HG03139 (cell line): Measurements from ENCODE around the gene GARRE1.
A peak's percentile ranks its signal among the peaks of the same experiment; 100 is the strongest.
"Not testable (repeated sequence)": the region's sequence is repeated elsewhere in the genome, so short reads cannot be mapped to it uniquely, and the experiment has no call there.

Source experiments
- ATAC-seq: cut with Tn5 transposase; IDR thresholded peaks from one replicate; pipeline ENCODE4 v1.9.1; 2021; ENCODE audit not compliant: unreplicated experiment

GARRE1 gene

DNA sequence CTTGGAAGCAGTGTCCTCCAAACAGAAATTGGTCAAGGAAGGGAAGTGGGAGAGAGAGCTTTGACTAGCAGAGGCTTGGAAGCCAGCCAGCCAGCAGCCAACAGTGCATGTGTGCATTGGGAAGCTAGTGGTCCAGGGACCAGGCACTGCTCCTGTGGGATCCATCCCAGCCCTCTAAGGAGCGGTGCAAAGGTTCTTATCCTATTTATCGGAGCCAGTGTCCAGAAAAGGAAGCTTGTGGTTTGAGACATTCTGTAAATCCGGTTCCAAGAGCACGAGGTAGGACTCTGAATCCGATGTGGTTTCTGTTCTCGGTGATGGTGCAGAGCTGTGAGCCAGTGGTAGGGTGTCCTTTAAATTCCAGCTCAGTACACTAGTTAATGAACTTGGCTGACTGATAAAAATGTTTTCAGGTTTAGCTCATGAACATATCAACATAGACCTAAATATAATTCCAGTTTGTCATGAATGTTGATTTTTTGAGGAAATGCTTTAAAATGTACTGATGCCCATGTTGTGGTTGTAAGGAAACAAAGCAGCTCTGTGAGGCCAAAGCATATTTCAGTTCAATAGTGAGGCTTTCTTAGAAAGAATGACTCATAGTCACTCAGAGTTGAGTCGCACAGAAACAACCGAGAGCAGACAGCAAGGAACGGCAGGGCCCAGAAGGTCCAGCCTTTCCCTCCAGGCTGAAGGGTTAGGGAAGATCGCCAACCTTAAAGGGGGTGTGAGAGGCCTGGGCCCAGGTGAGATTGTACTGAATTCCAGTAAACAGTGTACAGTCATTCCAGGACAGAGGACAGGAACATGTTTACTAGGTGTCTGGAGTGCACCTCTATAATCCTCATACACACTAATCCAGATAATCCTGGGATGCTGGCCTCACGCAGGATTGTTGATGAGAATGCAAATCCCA lies 21.5 kb upstream of the GARRE1 start:
- no peak for ATAC-seq

- ATAC-seq, result no peak
These were observed 18.9 kb upstream of the GARRE1 start for GRCh38 chr19:34235425-34235940.

GRCh38 chr19:34236035-34236987 lies 18.0 kb upstream of the GARRE1 start:
- no peak for ATAC-seq

GRCh38 chr19:34237283-34237682 lies 17.1 kb upstream of the GARRE1 start:
- ATAC-seq, result no peak

- ATAC-seq, result no peak
These were observed 16.4 kb upstream of the GARRE1 start for GRCh38 chr19:34237939-34238338.

DNA sequence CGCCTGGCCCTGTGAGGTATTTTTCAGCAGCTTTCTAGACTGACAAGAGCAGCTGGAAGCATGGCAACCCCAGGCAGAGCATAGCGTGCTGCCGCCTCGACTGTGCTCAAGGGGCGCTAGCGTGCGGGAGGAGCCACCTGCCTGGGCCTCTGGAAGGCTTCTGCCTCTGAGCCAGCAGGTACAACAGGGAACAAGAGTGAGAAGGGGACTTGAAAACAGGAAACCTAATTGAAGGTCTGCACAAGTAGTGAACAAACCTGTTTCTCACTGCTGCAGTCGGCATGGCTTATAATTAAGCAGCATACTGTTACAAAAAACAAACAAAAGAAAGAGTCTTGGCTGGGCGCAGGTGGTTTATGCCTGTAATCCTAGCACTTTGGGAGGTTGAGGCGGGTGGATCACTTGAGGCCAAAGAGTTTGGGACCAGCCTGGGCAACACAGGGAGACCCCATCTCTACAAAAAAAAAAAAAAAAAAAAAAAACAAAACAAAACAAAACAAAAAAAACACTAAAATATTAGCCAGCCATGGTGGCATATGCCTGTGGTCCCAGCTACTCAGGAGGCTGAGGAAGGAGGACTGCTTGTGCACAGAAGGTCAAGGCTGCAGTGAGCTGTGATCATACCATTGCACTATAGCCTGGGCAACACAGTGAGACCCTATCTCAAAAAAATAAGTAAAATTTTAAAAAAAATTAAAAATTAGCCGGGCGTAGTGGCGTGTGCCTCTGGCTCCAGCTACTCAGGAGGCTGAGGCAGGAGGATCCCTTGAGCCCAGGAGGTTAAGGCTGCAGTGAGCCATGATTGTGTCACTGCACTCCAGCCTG lies 12.6 kb upstream of the GARRE1 start:
- no peak for ATAC-seq

GRCh38 chr19:34243138-34243875 lies 11.0 kb upstream of the GARRE1 start:
- not testable (repeated sequence) for ATAC-seq

- ATAC-seq, result no peak
These were observed 10.3 kb upstream of the GARRE1 start for GRCh38 chr19:34243876-34244578.

GRCh38 chr19:34244611-34245299 lies 9.6 kb upstream of the GARRE1 start:
- no peak for ATAC-seq

GRCh38 chr19:34246340-34246739 lies 8.0 kb upstream of the GARRE1 start:
- ATAC-seq, result no peak

GRCh38 chr19:34248941-34249340 lies 5.4 kb upstream of the GARRE1 start:
- no peak for ATAC-seq

- not testable (repeated sequence) for ATAC-seq
These were observed 1.2 kb upstream of the GARRE1 start for GRCh38 chr19:34253167-34253566.

DNA sequence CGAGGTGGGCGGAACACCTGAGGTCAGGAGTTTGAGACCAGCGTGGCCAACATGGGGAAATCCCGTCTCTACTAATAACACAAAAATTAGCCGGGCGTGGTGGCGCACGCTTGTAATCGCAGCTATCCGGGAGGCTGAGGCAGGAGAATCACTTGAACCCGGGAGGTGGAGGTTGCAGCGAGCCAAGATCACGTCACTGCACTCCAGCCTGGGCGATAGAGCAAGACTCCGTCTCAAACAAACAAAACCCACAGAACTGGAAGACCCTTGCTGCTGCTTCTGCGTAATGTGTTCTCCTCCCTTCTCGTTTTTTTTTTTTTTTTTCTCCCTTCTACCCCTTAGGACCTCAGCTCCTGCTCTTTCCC lies 691 bp upstream of the GARRE1 start:
- not testable (repeated sequence) for ATAC-seq

DNA sequence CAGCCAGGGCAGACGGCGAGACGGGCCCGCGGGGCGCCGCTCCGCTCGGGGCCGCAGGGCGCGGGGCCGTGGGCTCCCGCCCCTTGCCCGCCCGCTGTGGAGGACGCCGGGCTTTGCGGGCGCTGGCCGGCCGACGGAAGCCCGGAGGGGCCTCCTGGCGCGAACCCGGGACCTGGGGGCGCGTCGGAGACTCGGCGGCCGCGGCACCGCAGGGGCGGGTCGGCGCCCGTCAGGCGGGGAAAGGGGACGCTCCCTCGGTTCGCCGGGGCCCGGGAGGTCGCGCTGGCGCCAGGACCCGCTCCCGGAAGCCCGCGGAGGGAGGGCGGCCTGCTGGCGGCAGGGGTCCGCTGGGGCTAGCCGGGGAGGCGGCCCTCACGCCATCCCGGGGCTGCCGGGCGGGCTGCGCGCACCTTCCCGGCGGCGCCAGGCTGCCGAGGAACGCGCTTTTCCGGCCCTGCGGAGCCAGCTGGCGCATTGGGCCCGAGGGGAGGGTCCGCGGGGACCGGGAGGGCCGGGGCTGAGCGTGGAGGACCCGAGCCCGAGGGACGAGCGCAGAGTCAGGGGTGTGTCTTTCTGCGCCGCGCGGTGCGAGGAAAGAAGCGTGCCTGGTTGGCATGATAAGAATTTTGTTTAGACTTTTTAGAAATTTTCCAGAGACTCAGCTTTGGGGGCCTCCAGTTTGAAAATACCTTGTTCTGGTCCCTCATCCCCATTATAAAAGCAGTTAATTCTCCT lies 511 bp downstream of the GARRE1 start:
- ATAC-seq, result peak; percentile 44

DNA sequence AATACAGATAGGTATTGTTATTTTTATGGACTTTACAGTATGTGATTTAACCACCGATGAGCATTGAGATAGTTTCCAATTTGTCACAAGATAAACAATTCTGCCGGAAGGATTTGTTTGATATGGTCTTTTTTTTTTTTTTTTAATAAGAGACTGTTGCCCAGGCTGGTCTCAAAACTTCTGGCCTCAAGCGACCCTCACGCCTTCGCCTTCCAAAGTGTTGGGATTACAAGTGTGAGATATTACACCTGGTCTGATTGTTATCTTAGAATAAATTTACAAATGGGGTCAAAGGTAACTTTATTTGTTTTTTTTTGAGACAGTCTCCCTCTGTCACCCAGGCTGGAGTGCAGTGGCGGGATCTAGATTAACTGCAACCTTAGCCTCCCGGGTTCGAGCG lies 1.2 kb downstream of the GARRE1 start:
- ATAC-seq, result no peak

DNA sequence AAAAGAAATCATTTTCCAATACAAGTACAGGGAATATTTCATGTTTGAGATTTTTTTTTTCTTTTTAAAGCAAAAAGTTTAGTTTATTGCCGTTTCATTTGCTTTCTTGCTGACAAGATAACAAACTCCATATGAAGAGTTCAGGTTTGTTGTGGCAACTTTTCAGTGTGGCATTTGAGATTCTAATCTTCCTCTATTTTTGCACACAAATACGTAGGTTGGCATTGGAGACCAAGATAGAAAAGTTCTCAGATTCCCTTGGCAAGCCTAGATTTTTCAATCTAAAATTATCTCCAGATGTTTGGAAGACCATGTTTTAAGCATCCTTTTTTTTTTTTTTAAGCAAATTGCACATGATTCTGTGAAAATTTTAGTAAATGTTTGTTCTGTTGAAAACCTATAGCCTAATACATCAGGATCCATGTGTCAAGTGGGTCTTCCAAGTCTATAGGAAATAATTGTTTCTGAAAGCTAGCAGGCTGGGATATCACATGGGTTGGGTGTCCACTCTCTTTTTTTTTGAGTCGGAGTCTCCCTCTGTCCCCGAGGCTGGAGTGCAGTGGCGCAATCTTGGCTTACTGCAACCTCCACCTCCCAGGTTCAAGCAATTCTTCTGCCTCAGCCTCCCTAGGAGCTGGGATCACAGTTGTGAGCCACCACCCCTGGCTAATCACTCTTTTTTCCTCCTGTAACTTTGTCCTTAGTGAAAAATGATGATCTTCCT lies 2.6 kb downstream of the GARRE1 start:
- no peak for ATAC-seq

DNA sequence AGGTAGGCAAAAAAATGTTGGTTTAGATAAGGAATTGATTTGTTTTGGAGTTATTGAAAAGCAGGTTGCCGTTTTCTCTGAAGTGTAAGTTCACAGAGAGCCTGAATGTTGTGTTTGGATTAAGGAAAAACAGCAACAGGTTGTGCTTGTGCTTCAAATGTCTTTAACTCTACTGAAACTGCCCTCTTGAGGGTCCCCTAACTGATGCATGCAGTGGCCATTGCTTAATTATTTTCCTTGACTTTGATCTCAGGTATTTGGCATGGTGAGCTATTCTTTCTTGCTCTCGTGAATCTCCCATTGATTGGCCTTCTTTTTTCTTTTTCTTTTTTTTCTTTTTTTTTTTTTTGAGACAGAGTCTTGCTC lies 3.2 kb downstream of the GARRE1 start:
- no peak for ATAC-seq
